NK-92 (cell line): ENCODE data around the gene MITD1.
A peak's percentile ranks its signal among the peaks of the same experiment; 100 is the strongest.
"Not testable (repeated sequence)": the region's sequence is repeated elsewhere in the genome, so short reads cannot be mapped to it uniquely, and the experiment has no call there.

Source experiments
- DNase-seq: peaks from one replicate; lab custom pipeline; 2025; ENCODE audit not compliant: unreplicated experiment; lab: John Stamatoyannopoulos, UW

The MITD1 gene

DNA sequence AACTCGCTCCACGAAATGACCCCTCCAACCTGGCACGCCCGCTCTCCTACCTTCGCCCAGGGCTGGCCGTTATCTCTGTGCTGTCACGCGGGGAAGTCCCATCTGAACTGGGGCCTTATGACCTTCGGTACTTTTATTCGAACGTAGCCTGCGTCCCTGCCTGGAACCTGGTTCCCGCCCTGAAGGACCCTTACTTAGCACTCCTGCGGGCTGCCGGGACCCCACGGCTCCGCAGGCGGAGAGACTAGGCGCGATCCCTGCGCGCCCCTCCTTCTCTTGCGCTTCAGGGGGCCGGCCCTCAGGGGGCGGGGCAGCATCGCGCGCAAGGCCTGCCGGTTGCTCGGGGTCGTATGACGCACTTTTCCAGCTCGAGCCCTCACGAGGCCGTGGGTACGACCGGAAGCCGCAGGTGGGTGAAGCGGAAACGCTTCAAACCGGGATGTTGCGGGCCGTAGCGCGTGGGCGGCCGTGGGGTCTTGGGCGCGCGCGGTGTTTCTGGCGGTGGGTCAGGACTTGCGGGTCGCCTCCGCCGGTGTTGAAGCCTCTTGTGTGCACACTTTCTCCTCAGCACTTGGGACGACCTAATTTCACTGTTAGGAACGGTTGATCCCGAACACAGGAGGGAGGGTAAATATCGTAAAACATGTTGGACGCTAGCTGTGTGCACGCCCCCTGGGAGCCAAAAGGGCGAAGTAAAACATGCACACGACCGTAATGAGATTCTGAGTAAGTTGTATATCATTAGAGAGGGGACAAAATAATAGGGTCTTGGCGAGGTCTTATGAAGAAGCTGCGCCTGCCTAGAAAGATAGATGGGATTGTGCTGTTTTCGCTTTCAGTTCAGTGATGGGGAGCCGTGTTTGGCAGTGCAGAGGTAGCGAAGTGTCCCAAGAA, 26.0 kb downstream of the MITD1 start, which contains the start of the genes LIPT1 and TSGA10:
LIPT1 (plus strand) TSS at position 325 of the 894 bp plus-strand sequence. CDS start 6,991 bp downstream, outside the sequence.
TSGA10 (minus strand) TSS at position 300 of the 894 bp plus-strand sequence. CDS start 45,503 bp downstream, outside the sequence.
- peak; percentile 56 for DNase-seq

DNA sequence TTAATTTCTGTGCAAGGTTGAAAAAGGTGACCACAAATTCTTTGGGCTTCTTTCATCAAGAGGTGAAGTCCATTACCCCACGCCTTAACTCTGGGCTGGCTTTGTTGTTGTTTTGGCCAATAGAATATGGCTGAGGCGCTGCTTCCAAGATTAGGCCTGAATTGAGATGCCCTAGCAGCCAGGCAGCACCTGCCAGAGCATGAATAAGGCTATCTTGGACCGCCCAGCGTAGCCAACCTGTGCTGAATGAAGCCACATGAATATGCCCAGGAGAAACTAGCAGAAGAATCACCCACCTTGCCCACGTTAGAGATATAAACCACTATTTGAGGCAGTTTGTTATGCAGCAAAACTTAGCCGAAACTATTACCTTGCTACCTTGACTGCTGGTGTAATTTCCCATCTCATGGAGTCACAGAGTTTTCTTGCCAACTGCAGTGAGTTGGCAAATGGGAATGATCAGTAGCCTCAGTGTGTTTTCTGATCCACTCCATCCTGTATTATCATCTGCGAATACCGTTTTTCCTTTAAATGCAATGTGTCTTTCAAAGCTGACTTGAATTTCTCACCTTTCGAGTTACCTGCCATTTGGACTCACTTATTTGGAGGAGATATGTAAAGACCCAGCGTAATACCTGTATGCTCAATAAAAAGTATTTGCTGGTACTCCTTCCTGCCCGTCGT, 26.8 kb downstream of the MITD1 start:
- no peak for DNase-seq

DNA sequence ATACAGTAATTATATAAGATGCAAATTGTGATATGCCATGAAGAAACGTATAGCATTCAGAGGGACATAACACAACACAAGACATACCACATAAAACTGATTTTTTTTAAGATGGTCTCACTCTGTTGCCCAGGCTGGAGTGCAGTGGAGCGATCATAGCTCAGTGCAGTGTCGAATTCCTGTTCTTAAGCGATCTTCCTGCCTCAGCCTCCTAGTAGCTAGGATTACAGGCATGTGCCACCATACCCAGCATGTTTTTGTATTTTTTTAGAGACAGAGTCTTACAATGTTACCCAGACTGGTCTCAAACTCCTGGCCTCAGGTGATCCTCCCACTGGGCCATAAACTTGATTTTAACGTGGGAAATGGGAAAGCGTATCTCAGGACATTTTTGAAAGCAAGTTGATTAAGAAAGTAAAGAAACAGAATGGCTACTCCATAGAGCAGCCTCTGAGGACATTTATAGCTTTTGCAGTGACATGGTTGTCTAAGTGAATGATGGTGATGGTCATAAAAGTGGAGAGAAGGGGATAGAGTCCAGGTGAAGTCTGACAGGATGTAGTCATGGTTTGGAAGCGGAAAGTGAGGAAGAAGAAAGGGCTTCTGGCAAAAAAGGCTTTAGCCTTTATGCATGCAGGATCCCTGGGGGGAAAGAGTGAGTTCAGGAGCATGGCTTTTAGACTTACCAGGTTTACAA, 28.5 kb downstream of the MITD1 start:
- DNase-seq = no peak

DNA sequence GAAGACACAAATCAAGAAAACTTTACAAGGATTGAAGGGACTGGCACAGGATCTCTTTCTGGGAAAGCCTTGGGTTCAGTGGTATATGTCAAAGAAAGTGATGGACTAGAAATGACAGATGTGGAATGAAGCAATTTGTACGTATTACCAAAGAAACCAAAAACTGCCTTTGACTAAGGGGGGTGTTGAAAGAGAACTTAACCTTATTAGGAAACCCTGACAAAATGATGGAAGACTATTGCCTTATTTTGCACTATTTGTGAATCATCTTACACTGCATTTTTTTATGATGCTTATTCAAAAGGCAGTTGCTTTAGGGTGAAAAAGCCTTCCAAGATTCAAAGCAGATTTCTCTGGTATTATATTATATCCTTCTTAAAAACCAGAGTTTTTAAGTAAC, 30.2 kb downstream of the MITD1 start:
- no peak for DNase-seq

- peak; percentile 91 for DNase-seq
Observed at GRCh38 chr2:99141110-99142108, 39.4 kb downstream of the MITD1 start, which contains the start of gene C2orf15. TSS of gene C2orf15 (plus strand) at chr2:99141707. CDS start at chr2:99150559, 8,852 bp downstream.

DNA sequence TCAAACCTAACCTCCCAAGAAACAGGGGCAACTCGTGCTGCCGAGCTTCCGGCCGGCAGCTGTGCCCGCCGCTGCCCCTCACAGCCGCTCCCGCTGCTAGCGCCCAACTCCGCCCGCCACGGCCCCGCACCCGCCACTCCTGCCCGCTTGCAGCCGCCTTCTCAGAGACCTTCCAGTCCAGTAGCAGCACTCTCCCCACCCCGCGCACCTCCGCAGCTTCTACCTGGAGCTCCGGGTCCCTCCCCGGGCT, 40.1 kb downstream of the MITD1 start:
- DNase-seq = no peak

DNA sequence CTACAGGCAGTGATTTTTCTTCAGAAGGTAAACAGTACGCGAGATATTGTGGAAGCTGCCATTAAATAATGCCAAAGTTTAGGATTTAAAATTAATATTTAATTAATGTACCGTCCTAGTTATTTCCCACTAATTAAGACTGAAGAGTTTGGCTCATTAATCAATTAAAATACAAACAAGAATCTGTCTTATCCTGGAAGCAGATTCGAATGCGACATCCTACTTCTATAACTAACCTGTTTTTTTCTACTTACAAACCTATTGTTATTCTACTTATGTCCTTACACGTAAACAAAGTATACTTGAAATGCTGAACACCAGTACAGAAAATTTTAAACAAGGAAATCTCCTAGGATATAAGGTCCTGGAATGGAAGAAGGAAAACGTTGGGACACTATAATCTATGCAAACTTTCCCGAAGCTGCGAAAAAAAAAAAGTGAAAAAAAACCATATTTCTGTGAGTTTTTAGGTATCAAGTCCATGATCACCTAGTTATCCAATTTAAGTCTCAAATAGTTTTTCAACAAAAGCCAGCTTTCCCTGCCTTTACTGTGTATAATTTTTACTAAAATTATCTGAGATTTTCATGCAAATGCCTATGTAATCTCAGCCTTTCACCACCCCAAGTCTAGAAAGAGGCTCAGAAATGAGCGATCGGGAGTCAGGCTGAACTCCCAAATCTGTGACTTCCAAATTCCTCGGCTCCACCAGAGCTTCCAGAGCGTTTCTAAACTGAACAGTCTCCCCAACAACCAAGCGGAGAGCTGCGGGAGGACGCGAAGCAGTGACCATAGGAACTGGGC, 40.6 kb downstream of the MITD1 start:
- DNase-seq = no peak

DNA sequence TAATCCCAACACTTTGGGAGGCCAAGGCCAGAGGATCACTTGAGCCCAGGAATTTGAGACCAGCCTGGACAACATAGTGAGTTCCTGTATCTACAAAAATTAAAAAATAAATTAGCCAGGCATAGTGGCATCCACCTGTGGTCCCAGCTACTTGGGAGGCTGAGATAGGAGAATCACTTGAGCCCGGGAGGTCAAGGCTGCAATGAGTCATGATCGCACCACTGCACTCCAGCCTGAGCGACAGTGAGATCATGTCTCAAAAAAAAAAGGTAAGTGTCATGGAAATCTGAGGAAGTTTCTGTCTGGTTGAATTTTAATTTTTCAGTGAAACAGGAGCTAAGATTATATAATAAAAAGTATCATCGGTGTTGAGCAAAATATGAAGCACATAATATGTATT, 41.9 kb downstream of the MITD1 start:
- no peak for DNase-seq

GRCh38 chr2:99135044-99135556, 45.8 kb downstream of the MITD1 start:
- DNase-seq = not testable (repeated sequence)

DNA sequence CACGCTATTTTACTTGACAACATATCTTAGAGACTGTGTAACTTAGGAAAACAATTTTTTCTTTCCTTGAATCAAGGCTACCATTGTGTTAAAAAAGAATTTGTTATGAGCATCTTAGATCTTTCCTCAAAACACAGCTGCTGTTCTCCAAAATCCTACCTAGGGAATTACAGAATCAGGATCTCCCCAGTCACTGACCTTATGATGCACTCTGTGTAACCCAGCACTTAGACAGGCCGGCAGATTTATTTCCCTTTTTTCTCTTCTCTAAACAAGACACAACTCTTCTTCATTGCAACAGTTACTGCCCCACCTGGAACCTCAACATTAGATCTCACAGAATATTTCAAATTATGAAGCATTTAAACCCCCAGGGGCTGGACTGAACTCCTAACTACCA, 52.9 kb downstream of the MITD1 start:
- DNase-seq = no peak
